ENCODE results near the gene BRD4. TPM values are rescaled to one million over a fixed set of nuclear protein-coding genes. Genes with fewer than 3 reads are reported as not detected.
"Not testable (repeated sequence)": the region's sequence is repeated elsewhere in the genome, so short reads cannot be mapped to it uniquely, and the experiment has no call there.

Gene BRD4
- total and polyA plus RNA-seq, 2 donors from 2014 or later: 14.3 to 107 TPM

GRCh38 chr19:15353908-15354307 lies 21.6 kb upstream of the BRD4 start:
- Histone ChIP-seq H3K9me3 (ENCODE audit: control insufficient read depth in 2 of 3, insufficient read depth in 1 of 3, low read length in 3 of 3) (no peaks in the 10 kb centered on the region), H3K27ac (ENCODE audit: low read depth in 2 of 2, low read length in 2 of 2) (no peak overlapping the region), H3K36me3 (ENCODE audit: control insufficient read depth in 2 of 3, insufficient read depth in 3 of 3, low read length in 3 of 3) (peaks cover 4 to 23% (median 19%) of the 10 kb centered on the region in 3 donors), H3K27me3 (ENCODE audit: control insufficient read depth, insufficient read depth, low read length) (no peaks in the 10 kb centered on the region), H3K4me1 (ENCODE audit: control insufficient read depth in 2 of 3, insufficient read depth in 2 of 3, low read depth in 1 of 3, low read length in 3 of 3) (peaks cover 0 to 2% (median 0%) of the 10 kb centered on the region in 3 donors), H3K4me3 (ENCODE audit: low read length in 3 of 3) (no peak overlapping the region), H3K9ac (ENCODE audit: low read length in 3 of 3) (no peak overlapping the region)
- intact Hi-C loops (cut with DNase I): no loop called here
- FAIRE-seq (no peak), DNase-seq (no peak)
- TF ChIP-seq CTCF (IDR thresholded peaks at IDR 0.05; ENCODE audit: borderline replicate concordance, extremely low read depth, insufficient read depth): no peak

- H3K9me3 ChIP-seq (ENCODE audit: control insufficient read depth in 2 of 3, insufficient read depth in 1 of 3, low read length in 3 of 3); H3K4me1 ChIP-seq (ENCODE audit: control insufficient read depth in 2 of 3, insufficient read depth in 2 of 3, low read depth in 1 of 3, low read length in 3 of 3); H3K4me3 ChIP-seq (ENCODE audit: low read length in 3 of 3); H3K27ac ChIP-seq (ENCODE audit: low read depth in 2 of 2, low read length in 2 of 2); FAIRE-seq; H3K27me3 ChIP-seq (ENCODE audit: control insufficient read depth, insufficient read depth, low read length); intact Hi-C loops (cut with DNase I); DNase-seq; H3K9ac ChIP-seq (ENCODE audit: low read length in 3 of 3): not testable (repeated sequence)
- H3K36me3 ChIP-seq (ENCODE audit: control insufficient read depth in 2 of 3, insufficient read depth in 3 of 3, low read length in 3 of 3): peaks cover 0 to 16% (median 9%) of the 10 kb centered on the region in 3 donors
These were observed 20.2 kb upstream of the BRD4 start for GRCh38 chr19:15352535-15352934.

- H3K9me3 ChIP-seq (ENCODE audit: control insufficient read depth in 2 of 3, insufficient read depth in 1 of 3, low read length in 3 of 3); H3K27ac ChIP-seq (ENCODE audit: low read depth in 2 of 2, low read length in 2 of 2); H3K4me3 ChIP-seq (ENCODE audit: low read length in 3 of 3); H3K36me3 ChIP-seq (ENCODE audit: control insufficient read depth in 2 of 3, insufficient read depth in 3 of 3, low read length in 3 of 3); DNase-seq; H3K9ac ChIP-seq (ENCODE audit: low read length in 3 of 3); intact Hi-C loops (cut with DNase I); H3K4me1 ChIP-seq (ENCODE audit: control insufficient read depth in 2 of 3, insufficient read depth in 2 of 3, low read depth in 1 of 3, low read length in 3 of 3); H3K27me3 ChIP-seq (ENCODE audit: control insufficient read depth, insufficient read depth, low read length); FAIRE-seq: not testable (repeated sequence)
These were observed 9.0 kb upstream of the BRD4 start for GRCh38 chr19:15341328-15341727.

- intact Hi-C loops (cut with DNase I): no loop called here
- TF ChIP-seq CTCF (IDR thresholded peaks at IDR 0.05; ENCODE audit: borderline replicate concordance, extremely low read depth, insufficient read depth): no peak
- H3K9ac ChIP-seq (ENCODE audit: low read length in 3 of 3): no peak overlapping the region
These were observed 7.7 kb upstream of the BRD4 start for GRCh38 chr19:15340086-15340485.

More at GRCh38 chr19:15340086-15340485, 7.7 kb upstream of the BRD4 start:
- DNase-seq (no peak), FAIRE-seq (no peak)
- Histone ChIP-seq H3K9me3 (ENCODE audit: control insufficient read depth in 2 of 3, insufficient read depth in 1 of 3, low read length in 3 of 3) (no peaks in the 10 kb centered on the region), H3K4me1 (ENCODE audit: control insufficient read depth in 2 of 3, insufficient read depth in 2 of 3, low read depth in 1 of 3, low read length in 3 of 3) (no peaks in the 10 kb centered on the region), H3K27ac (ENCODE audit: low read depth in 2 of 2, low read length in 2 of 2) (no peak overlapping the region), H3K36me3 (ENCODE audit: control insufficient read depth in 2 of 3, insufficient read depth in 3 of 3, low read length in 3 of 3) (peaks cover 0 to under 1% (median 0%) of the 10 kb centered on the region in 3 donors), H3K4me3 (ENCODE audit: low read length in 3 of 3) (no peak overlapping the region), H3K27me3 (ENCODE audit: control insufficient read depth, insufficient read depth, low read length) (no peaks in the 10 kb centered on the region)

All from kidney (tissue), 14 donors.